H7 (cell line): Measurements from ENCODE around the gene CCR6. TPM values are rescaled to one million over a fixed set of nuclear protein-coding genes. Genes with fewer than 3 reads are reported as not detected.

Experiments used
- DNase-seq: peaks from one replicate; pipeline ENCODE4 v3.0.0; 2012
- H3K27me3 ChIP-seq: 2 replicates; pipeline ENCODE4 v1.6.0; 2011; ENCODE audit warnings: mild to moderate bottlenecking, low read length; ENCODE audit not compliant: control insufficient read depth, insufficient read depth
- H3K36me3 ChIP-seq: replicated peaks from 2 replicates; pipeline ENCODE4 v1.5.1; 2011; ENCODE audit warnings: low read length; ENCODE audit not compliant: control insufficient read depth, insufficient read depth
- H3K4me3 ChIP-seq: 2 replicates; pipeline ENCODE4 v1.5.1; 2011; ENCODE audit warnings: low read depth, mild to moderate bottlenecking, control low read depth, low read length, moderate library complexity; ENCODE audit not compliant: insufficient read depth
- total RNA-seq: library from RNA; depleted of rRNA; stranded (reverse); fragments of >200 nt; shearing (Covaris generic); gene quantifications from 2 replicates; pipeline ENCODE4 v1.2.3, GENCODE V29; 2014

Gene CCR6
- total RNA-seq, 1 experiment from 2014 or later, result not detected

DNA sequence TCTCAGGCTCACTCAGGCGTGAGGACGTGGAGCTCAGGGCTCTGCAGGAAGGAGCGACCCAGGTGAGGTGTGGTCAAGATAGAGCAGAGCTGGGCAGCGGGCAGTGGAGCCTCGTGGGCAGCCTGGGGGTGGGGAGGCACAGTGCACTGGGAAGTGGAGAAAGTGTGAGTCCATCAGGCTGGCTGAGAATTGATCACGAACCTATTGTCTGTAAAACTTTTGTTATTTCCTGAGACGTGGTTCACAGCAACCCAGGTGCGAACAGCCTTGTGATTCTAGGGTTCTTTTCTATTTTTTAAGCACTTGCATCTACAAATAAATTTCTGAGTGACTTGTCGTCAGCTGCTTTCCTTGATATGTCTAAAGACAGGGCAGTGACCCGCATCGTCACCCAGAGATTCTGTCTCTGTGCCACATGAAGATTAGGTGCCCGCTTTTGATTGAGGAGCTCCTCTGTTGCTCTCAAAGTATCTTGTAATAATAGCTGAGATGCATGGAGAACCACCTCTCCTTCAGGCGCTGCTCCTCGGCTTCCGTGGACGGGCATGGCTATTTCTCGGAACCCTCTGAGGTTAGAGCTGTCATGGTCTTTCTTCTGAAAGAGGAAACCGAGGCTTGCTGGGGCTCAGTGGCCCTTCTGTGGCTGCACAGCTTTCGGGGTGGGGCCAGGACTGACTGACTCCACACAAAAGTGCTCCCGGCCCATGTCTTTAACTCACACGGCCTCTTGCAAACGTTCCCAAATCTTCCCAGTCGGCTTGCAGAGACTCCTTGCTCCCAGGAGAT is 662 bp upstream of the CCR6 start:
- Histone ChIP-seq H3K27me3 (no peaks in the 10 kb centered on the region), H3K4me3 (no peak overlapping the region), H3K36me3 (no peaks in the 10 kb centered on the region)
- DNase-seq, result no peak

DNA sequence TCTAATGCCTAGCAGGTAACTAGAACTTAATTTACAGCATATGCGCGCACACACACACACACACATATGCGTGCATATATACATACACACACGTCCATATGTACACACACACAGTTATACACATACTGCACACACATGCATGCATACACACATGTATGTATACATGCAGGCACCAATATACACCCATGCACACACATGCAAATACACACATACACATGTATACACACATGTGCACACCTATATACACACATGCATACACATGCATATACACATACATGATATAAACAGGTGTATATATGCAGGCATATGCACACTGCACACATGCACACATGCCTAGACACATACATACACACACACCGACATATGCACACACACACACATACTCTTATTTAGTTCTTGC is 1.9 kb downstream of the CCR6 start:
- no peaks in the 10 kb centered on the region for H3K27me3 ChIP-seq
- no peak overlapping the region for H3K4me3 ChIP-seq
- no peak for DNase-seq
- H3K36me3 ChIP-seq, result no peaks in the 10 kb centered on the region

DNA sequence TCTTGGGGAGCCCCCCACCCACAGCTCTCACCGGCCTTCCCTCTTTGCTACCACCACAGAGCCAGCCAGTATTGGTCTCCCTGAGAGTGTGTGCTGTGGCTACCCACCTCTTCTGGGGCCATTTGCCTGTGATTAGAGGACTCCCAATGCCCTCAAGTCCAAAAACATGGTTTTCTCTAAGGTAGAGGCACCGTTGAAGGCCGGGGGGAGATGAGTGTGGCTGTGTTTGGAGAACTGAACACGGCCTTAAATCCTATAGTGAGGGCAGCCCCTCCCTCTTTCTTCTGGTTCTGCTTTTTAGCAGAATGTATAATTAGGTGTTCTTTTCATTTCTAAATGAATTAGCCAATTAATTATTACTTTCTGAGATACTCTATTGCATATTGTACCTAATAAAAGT is 2.5 kb downstream of the CCR6 start:
- Histone ChIP-seq H3K27me3 (no peaks in the 10 kb centered on the region), H3K4me3 (no peak overlapping the region), H3K36me3 (no peaks in the 10 kb centered on the region)
- DNase-seq, result no peak

GRCh38 chr6:167125855-167126349 is 3.0 kb downstream of the CCR6 start:
- no peak overlapping the region for H3K4me3 ChIP-seq
- no peaks in the 10 kb centered on the region for H3K27me3 ChIP-seq
- no peak for DNase-seq
- H3K36me3 ChIP-seq, result no peaks in the 10 kb centered on the region

DNA sequence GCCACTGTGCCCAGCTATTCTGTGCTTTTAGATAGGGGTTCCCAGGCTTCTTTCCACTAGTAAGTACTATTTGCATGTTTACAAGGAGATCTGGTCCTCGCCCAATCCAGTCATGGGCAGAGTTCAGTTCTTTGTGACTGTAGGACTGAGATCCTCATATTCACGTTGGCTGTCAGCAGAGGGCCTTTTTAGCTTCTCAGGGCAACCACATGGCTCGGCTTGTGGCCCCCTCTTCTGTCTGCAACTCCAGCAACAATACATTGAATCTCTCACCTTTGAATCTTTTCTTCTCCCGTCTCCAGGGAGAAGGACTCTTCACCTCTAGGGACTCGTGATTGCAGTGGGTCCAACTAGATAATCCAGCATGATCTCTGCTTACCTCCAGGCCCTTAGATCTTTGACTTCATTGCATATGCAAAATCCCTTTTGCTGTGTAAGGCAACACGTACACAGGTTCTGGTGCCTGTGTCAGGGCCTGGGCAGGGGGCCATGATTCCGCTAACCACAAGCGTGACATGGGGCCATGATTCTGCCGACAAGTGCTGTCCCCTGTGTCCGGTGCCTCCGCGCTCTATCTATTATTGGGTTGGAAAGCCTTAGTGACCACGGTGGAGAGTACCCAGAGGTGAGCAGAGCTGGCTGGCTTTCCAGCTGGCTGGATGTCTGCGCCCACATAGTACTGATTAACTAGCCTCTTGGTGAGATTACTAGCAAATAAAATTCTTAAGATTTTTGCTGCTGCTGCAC is 5.1 kb downstream of the CCR6 start:
- H3K27me3 ChIP-seq, result no peaks in the 10 kb centered on the region
- no peaks in the 10 kb centered on the region for H3K36me3 ChIP-seq
- no peak overlapping the region for H3K4me3 ChIP-seq
- no peak for DNase-seq

DNA sequence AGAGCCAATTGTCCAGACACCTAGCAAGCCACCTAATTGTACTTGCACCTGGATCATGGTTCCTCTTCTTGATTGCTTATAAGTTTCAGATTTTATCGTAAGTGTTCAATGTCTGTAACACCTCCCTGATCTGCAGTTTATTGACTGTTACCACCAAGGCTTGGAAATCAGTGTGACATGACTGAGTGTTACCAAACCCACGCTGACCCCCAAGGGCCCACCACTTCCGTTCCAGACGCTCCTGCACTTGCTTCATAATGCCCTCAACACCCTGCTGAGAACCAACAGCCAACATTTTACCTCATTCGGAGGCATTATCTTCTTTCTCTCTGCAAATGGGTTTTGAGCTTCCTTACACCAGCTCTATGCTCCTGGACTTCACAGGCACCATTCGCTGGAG is 6.3 kb downstream of the CCR6 start:
- Histone ChIP-seq H3K4me3 (no peak overlapping the region), H3K27me3 (no peaks in the 10 kb centered on the region), H3K36me3 (no peaks in the 10 kb centered on the region)
- DNase-seq, result no peak

GRCh38 chr6:167129562-167129961 is 6.7 kb downstream of the CCR6 start:
- no peaks in the 10 kb centered on the region for H3K36me3 ChIP-seq
- no peak for DNase-seq
- no peaks in the 10 kb centered on the region for H3K27me3 ChIP-seq
- H3K4me3 ChIP-seq, result no peak overlapping the region

- no peak overlapping the region for H3K4me3 ChIP-seq
- no peak for DNase-seq
- H3K36me3 ChIP-seq, result no peaks in the 10 kb centered on the region
- no peaks in the 10 kb centered on the region for H3K27me3 ChIP-seq
These were observed 7.2 kb downstream of the CCR6 start for GRCh38 chr6:167130008-167130677.

DNA sequence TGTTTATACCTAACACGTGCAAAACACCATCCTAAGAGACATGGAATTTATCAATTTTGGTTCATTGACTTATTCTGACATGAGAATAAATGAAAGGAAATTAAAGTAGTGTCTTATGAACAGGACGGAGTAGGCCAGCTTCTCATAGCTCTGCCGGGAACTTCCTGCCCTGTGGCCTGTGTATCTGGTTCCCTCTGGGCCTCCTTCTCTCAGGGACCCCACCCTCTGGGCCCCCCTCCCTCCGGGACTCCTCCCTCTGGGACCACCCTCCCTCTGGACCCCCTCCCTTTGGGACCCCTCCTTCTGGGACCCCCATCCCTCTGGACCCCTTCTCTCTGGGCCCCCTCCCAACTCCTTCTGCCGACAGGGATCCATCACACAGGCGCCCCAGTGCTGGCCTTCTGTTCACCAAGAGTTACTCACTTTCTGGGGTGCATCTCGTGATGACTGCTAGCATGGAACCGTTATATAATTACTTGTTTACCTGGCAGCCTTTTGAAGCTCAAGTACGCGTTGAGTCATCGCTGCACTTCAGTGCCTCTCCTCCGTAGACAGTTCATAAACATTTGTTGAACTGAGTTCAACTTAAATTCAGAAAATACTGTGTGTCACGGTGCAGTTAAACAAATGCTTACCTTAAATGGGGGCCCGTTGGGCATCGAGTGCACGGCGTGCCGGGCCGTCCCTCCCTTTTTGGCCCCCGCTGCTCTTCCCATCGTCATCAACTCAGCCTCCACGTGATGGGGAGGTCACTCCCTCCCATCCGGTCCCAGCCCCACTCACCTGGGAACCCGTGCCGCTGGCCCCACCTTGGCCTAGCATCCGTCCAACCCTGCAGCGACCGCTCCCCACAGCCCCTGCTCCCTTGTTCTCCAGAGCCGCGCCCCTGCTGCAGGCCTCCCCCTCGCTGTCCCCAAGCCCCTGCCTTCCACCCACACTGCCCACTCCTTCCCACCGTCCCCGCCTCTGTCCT is 8.1 kb downstream of the CCR6 start:
- H3K27me3 ChIP-seq, result no peaks in the 10 kb centered on the region
- no peak overlapping the region for H3K4me3 ChIP-seq
- DNase-seq, result no peak
- no peaks in the 10 kb centered on the region for H3K36me3 ChIP-seq

DNA sequence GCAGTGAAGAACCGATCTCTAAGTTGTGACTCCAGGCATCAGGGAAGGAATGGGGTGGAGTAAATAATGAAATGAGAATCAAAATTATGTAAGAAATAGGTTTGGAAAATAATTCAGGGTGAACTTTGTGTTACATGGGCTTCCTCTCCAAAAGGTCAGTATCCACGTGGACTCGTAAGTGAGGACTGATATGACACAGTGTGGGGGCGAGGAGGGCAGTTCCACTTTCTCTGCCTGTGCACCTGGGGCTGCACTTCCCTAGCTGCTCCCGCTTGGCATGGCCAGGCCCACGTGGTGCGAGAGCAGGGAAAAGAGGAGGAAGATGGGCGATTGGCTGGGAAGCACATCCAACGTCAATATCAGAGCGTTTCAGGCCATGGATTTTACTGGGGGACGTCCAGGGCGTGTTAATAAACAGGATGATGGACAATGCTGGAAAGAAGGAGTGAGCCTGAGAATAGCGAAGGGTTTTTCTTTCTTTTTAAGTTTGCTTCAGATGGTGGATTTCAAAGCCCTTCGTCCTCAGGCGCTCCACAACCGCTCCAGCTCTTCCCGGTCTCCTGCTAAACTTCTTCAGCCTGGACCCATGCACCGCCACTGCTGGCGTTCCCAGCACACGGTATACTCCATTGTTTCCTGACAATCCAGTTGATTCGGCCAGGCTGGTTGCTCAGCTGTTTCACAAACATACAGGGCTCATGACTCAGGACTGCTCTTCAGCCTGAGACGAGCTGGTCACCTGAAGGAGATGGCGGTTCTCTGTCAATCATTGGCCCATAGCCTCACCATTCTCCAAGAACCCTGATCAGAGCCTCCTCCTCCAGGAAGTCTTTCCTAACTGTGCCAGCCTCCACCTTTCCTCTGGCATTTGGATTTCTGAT is 11.8 kb downstream of the CCR6 start:
- Histone ChIP-seq H3K4me3 (no peak overlapping the region), H3K36me3 (no peaks in the 10 kb centered on the region), H3K27me3 (no peaks in the 10 kb centered on the region)
- DNase-seq, result no peak

- no peak overlapping the region for H3K4me3 ChIP-seq
- no peaks in the 10 kb centered on the region for H3K36me3 ChIP-seq
- DNase-seq, result no peak
- no peaks in the 10 kb centered on the region for H3K27me3 ChIP-seq
These were observed 13.5 kb downstream of the CCR6 start for GRCh38 chr6:167136376-167136775.

DNA sequence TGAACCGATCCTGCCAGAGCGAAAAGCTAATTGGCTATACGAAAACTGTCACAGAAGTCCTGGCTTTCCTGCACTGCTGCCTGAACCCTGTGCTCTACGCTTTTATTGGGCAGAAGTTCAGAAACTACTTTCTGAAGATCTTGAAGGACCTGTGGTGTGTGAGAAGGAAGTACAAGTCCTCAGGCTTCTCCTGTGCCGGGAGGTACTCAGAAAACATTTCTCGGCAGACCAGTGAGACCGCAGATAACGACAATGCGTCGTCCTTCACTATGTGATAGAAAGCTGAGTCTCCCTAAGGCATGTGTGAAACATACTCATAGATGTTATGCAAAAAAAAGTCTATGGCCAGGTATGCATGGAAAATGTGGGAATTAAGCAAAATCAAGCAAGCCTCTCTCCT is 14.2 kb downstream of the CCR6 start:
- Histone ChIP-seq H3K4me3 (no peak overlapping the region), H3K36me3 (no peaks in the 10 kb centered on the region), H3K27me3 (no peaks in the 10 kb centered on the region)
- no peak for DNase-seq

- no peaks in the 10 kb centered on the region for H3K27me3 ChIP-seq
- DNase-seq, result no peak
These were observed 15.0 kb downstream of the CCR6 start for GRCh38 chr6:167137881-167138280.

More at GRCh38 chr6:167137881-167138280, 15.0 kb downstream of the CCR6 start:
- Histone ChIP-seq H3K4me3 (no peak overlapping the region), H3K36me3 (no peaks in the 10 kb centered on the region)
